ENCODE results near the gene EPN3.

EPN3 gene

GRCh38 chr17:50532452-50533024 lies at the start of gene EPN3:
TSS of gene EPN3 (plus strand) at chr17:50532735. CDS start at chr17:50536557, 3,822 bp downstream.
- DNase-seq (ENCODE audit: low read depth in 2 of 2): no peak

DNA sequence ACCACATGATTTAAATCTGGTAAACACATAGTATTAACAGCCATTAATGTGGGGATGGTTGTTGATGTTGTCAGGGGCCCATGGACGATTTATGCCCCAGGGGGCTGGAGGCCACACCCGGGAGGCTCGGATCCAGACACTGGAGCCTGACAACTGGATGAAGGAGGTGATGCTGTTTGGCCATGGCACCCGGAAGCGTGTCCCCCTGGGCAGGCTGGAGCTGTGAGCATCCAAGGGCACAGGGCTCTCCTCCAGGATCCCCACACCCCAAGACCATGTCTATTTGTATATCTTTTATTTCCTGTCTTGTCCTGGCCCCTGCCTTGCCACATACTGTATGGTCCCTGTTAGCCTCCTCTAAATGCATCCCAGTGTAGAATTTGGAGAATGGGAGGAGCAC lies 49.3 kb upstream of the EPN3 start:
- DNase-seq (ENCODE audit: low read depth in 2 of 2): no peak

GRCh38 chr17:50484386-50485155 lies 48.0 kb upstream of the EPN3 start:
- no peak for DNase-seq (ENCODE audit: low read depth in 2 of 2)

- DNase-seq (ENCODE audit: low read depth in 2 of 2): no peak
These were observed 45.1 kb upstream of the EPN3 start for GRCh38 chr17:50487213-50488096.

GRCh38 chr17:50488880-50489279 lies 43.7 kb upstream of the EPN3 start:
- DNase-seq (ENCODE audit: low read depth in 2 of 2): no peak

GRCh38 chr17:50491505-50491904 lies 41.0 kb upstream of the EPN3 start:
- DNase-seq (ENCODE audit: low read depth in 2 of 2): no peak

- DNase-seq (ENCODE audit: low read depth in 2 of 2): no peak
These were observed 40.3 kb upstream of the EPN3 start for GRCh38 chr17:50492214-50492613.

DNA sequence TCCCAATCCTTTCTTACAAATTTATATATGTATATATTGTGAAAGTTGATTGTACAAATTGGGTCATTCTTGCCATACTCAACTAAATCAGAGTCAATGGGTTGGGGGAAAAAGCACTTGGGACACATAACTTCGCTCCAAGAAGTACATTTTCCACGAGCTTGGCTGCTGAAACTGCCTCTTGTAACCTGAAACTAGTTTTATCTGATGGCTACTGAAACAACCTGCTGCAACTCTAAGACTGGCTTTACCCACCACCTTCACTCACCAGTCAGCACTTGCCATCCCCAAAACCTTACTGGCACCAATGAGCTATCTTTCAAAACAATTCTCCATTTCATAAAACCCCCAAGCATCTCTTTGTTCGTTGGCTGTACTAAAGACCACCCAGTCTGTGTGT lies 38.8 kb upstream of the EPN3 start:
- no peak for DNase-seq (ENCODE audit: low read depth in 2 of 2)

DNA sequence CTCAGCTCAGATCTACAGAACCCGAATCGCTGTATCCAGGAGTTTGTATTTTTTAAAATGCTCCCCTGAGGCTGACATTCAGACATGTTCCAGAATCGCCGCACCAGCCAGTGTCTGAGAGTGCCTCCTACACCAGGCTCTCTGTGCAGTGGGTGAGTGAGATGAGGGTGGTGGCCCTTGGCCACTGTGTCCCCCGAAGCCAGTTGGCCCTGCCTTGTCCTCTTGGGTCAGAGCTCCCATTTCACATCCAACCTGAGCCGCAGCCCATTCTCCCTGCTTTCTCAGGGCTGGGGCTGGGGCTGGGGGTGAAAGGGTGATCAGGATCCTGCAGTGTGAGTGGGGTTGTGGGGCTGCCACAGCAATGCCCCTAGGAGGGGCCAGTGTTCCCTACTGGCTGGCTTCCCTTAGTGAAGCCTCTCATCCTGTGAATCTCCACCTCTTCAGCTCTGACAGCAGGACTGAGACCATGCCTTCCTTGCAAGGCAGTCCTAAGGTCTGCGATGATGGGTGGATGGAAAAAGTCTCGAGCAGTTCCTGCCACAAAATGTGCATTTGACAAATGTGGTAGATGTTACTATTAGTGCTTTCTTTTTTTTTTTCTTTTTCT lies 37.2 kb upstream of the EPN3 start:
- no peak for DNase-seq (ENCODE audit: low read depth in 2 of 2)

- DNase-seq (ENCODE audit: low read depth in 2 of 2): no peak
These were observed 36.6 kb upstream of the EPN3 start for GRCh38 chr17:50495918-50496317.

- DNase-seq (ENCODE audit: low read depth in 2 of 2): no peak
These were observed 34.3 kb upstream of the EPN3 start for GRCh38 chr17:50498021-50498874.

DNA sequence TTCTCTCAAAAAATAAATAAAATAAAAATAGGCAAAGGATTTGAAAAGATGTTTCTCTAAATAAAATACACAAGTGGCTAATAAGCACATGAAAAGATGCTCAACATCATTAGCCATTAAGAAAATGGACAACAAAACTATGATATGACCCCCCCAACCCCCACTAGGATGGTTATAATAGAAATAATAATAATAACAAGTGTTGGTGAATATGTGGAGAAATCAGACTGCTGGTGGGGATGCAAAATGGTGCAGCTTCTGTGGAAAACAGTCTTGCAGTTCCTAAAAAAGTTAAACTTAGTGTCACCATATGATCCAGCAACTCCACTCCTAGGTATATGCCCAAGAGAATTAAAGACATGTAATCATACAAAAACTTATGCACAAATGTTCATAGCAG lies 33.3 kb upstream of the EPN3 start:
- DNase-seq (ENCODE audit: low read depth in 2 of 2): no peak

- DNase-seq (ENCODE audit: low read depth in 2 of 2): no peak
These were observed 32.8 kb upstream of the EPN3 start for GRCh38 chr17:50499721-50500120.

- no peak for DNase-seq (ENCODE audit: low read depth in 2 of 2)
These were observed 31.5 kb upstream of the EPN3 start for GRCh38 chr17:50501054-50501453.

- no peak for DNase-seq (ENCODE audit: low read depth in 2 of 2)
These were observed 30.1 kb upstream of the EPN3 start for GRCh38 chr17:50502301-50502990.

DNA sequence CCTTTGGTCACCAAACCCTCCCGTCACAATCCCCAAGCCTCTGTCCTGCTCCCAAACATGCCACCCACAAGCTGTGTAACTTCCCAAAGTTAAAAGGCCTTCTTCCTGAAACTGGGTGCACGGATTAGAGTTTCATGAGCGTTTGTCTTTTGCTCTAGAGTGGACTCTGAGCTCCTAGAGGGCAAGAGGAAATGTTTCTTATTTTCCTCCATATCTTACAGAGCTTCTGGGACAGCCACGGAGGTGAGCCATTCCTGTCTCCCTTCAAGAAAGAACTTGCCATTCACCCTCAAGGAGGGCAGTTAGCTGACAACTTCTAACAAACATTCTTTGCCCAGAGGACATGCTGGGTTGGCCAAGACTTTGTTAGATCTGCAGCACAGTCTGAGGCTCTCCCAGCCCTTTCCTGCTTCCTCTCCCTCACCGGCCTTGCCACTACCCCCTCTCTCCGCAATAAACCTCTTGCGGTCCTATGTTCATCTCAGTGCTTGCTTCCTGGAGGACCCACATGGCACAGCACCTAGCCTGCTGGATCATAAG lies 26.9 kb upstream of the EPN3 start:
- no peak for DNase-seq (ENCODE audit: low read depth in 2 of 2)

DNA sequence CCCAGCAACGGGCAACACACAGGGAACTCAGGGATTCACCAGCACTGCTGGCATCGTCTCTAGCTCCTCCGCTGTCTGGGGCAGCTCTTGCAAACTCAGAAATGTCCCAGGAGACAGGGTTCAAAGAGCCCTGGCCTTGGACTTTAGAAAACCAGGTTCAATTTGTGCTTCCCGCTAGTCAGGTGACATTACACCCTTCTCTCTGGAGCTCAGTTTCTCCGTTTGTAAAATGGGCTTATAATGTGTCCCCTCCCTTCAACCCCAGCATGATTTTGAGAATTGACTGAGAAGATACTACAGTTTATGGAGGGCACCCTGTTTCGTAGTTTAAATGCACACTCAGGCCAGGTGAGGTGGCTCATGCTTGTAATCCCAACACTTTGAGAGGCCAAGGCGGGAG lies 26.2 kb upstream of the EPN3 start:
- no peak for DNase-seq (ENCODE audit: low read depth in 2 of 2)

- peak; percentile 57 to 61 for DNase-seq (ENCODE audit: low read depth in 2 of 2)
These were observed 24.5 kb upstream of the EPN3 start, which contains the start of gene MYCBPAP for GRCh38 chr17:50507871-50508572. TSS of gene MYCBPAP (plus strand) at chr17:50508439. CDS start at chr17:50508675, 236 bp downstream.

Data from stimulated activated CD8-positive, alpha-beta memory T cell treated with anti-CD3 and anti-CD28 coated beads, Interleukin-7, amount 100 ng/mL, for 4 hours (primary cell).